HTERT RPE-1 (cell line): ENCODE data around the gene RAPGEF6.

Experiments
- in situ Hi-C: fragments of 300-500 bp; cut with MboI; formaldehyde crosslinking; loops from 4 replicates; pipeline ENCODE4 v1.14.3; 2020; ENCODE audit warnings: low sequenced_read_pairs

RAPGEF6 gene

DNA sequence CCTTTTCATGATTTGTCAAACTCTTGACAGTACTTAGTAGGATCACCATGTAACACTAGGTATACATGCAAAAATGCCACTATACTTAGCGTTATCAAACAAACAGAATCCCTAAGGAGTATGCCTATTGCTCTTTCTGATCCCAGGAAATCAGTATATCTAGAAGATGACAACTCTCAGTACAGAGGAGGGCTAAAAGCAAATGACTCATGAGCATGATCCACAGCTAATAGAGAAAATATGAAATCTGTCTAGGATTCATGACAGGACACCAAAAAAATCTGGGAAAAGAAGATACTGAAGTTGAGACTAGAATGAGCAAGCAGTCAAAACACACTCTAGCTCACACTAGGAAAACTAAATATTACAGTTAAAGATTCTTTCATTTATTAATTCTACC lies 89.2 kb downstream of the RAPGEF6 start:
- in situ Hi-C loops: no loop called here

DNA sequence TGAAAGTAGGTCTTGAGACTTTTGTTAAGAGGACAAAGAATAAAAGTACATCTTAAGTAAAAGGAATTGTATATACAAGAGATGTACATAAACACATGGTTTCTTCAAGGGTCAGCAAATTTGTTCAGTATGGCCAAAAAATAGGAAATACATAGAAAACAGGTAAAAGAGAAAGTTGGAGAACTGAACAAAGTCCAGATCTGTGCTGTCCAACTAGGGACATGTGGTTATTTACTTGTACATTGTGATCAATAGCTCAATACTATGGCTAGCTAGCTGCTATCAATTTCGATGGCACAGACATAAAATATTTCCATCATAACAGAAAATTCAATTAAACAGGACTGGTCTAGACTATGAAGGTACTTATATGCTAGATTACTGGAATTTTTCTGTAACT lies 92.3 kb downstream of the RAPGEF6 start:
- in situ Hi-C loops: no loop called here

DNA sequence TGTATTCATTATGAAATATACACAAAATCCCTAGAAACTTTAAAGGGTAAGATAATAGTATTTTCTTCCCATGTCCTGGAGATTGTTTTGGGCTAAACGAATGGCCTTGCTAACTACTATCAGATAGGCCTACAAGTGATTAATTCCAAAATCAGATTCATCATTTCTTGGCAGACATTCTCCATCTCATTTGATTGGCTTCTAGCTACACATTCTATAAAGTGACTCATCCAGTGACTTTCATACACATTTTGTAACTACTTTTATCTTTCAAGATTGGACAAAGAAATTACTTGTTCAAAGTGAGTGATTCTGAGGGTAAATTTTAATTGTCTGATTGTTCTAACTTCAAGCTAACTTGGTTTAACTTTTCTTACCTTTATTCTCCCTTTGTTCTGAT lies 93.3 kb downstream of the RAPGEF6 start:
- in situ Hi-C loops: no loop called here

DNA sequence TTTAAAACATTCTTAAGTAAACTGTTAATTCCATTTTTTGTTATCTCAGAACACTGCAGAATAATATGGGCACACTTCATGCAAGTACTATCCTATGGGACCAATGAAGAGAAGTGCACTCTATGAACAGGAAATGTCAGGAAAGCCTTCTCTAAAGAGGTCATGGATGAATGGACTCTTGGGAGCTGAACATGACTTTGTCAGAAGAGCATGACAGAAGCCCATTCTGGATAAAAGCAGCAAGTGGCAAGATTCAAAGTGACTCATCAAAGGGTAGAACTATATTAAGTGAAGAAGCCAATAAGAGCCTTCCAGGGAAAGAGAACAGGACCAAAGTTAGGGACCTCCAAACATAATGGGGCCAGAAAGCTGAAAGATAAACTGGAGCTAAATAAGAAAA lies 94.0 kb downstream of the RAPGEF6 start:
- in situ Hi-C loops: no loop called here

DNA sequence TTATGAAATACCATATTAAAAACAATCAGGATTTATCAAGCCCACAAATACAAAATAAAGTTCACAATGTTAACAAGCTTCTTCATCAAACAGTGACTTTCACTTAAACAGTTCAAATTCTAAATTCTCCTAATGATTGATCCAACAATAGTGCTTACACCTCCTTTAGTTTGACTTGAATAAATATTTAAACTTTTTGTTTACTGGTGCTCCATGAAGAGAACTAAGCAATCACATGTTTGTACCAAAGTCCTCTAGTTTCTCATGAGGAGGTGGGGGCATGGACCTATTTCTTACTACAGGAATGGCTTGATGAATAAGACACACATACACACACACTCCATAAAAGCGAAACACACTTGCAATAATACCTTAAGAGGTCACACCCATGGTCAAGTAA lies 95.8 kb downstream of the RAPGEF6 start:
- in situ Hi-C loops: no loop called here

DNA sequence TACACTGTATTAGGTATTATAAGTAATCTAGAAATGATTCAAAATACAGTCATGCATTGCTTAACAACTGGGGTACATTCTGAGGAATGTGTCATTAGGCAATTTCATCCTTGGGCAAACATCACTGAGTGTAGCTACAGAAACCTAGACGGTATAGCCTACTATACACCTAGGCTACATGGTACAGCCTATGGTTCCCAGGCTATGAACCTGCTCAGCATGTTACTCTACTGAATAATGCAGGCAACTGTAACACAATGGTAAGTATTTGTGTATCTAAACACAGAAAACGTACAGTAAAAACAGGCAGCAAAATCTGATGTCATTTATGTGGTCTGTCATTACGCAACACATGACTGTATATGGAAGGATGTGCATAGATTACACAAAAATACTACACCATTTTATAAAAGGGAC lies 96.8 kb downstream of the RAPGEF6 start:
- in situ Hi-C loops: no loop called here

DNA sequence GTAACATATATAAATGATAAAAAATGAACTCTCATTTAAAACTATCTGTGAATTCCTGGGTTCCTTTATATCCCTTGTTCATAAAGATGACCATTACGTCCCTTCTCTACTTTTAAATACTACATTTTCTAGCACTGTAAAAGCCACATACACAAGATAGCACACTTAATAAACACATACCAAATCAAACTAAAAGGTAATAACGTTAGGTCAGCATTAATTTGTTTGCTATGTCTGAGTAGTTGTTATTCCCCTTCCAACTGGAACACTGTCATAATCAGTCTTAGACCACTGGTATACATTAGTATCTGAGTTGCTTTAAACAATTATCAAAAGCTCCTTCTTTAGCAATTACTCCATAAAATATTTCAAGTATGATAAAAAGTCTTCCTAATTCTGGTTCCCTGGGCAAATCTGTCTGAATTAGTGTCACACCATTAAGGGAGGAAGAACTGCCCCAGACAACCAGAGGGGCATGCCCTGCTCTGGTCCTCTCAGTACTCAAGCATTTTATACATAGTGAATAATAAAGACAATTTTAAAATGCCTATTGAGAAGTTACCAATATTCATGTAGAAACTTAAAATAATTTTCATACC lies 98.1 kb downstream of the RAPGEF6 start:
- in situ Hi-C loops: no loop called here

DNA sequence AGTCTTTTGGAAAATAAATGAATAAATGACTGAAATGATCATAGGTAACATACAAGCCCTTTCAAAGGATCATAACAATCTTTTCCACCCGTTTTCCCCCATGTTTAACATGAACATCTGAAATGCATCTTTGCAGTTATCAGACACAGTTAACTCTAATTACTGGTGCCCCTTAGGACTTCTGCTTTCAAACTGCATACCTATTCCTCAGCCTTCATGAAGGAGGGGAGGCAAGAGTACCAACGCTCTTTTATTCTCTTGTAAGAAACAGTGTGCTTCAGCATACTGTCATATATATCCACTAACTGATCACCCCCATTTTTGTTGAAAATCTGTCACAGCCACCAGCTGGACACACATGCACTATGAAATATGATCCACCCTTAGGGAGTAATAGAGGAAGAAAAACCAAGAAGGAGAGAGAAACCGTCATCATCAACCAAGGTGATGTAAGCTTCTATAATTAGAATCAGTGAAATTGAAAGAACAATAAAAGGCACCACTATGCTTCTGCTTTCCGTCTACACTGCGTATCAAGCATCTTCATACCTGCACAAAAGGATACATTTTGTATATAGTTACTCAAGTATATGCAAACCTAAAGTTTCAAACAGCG lies 98.7 kb downstream of the RAPGEF6 start:
- in situ Hi-C loops: no loop called here

DNA sequence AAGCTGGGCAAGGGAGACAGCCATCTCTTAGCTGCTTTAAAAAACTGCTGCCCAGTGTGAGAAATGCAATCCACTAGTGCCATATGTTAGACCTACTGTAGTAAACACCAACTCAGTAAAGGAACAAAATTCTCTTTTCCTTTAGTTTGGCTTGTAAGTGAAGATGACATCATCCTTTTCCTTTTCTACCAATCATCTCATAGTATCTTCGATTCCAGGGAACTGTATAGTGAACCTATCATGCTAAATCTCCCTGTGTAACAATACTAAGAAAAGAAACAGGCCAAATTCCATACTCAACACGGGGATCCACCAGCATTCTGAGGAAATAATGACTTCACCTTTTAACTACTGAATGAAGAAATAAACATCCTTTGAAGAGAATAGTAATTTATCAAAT lies 100.1 kb downstream of the RAPGEF6 start:
- in situ Hi-C loops: no loop called here

DNA sequence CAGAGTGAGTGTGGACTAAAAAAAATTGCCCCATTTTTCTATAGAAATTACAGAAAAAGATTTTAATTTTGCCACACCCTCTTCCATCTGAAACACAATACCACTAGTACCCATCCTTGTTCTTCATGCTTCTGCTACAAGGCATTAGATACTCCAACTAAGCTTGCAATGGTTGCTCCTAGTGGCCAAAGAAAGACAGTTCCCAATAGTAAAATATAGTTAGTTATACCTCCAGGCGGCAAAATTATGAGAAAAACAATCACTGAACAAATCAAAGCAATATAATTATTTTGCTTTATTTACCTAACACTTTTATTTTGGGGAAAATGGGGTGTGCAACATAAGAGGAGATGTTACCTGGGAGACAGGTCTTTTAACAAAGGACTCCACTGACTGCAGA lies 101.2 kb downstream of the RAPGEF6 start:
- in situ Hi-C loops: no loop called here

DNA sequence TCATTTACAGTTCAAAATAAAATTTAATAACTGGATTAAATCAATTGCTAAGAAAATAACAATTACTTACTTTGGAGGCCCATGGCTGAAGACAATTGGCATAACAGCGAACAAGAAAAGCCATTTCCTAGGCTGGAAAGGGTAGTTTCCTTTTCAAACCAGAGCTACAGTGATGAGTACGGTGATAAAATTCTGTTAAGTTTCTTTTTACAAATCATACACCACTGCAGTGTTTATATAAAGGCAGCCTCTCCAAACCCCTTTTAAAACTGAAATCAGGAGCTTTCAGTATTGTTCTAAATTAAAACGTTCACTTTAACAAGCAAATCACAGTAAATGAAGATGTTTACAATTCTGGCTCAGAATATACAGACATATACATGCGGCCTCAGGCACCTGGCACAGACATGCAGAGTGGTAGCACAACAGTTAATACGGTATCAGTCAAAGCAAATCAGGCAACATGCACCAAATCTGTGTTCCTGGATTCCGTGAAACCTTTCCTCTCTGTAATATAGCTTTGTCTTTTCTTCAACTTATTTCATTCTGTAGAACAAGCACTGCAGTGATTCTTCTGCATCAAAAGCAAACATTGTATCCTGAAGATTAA lies 102.9 kb downstream of the RAPGEF6 start:
- in situ Hi-C loops: no loop called here

DNA sequence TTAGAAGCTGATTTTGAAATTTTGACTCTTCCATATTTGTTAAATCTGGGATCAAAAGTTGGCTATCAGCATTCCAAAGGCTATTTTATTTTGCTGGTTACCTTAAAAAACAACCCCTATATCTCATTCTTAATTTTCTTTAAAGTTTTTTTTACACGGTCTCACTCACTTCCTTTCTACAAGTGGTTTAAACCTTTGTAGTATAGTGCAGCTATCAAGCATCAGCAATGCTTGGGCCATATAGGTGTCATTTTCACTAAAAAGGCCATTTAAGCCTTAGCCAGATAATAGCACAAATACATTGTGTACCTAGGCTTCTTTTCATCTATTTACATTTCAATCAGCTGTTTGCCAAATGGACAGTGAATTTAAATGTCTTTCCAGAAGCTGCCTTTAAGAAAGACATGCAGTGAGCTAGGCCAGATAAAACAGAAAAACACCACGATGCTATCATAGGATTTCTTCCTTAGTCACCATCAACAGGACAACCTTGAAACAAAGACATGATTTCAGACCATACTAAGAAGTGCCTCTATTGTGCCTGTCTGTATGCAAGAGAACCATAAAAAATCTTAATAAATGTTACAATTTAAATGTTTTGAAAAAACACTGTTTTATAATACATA lies 104.2 kb downstream of the RAPGEF6 start:
- in situ Hi-C loops: no loop called here

DNA sequence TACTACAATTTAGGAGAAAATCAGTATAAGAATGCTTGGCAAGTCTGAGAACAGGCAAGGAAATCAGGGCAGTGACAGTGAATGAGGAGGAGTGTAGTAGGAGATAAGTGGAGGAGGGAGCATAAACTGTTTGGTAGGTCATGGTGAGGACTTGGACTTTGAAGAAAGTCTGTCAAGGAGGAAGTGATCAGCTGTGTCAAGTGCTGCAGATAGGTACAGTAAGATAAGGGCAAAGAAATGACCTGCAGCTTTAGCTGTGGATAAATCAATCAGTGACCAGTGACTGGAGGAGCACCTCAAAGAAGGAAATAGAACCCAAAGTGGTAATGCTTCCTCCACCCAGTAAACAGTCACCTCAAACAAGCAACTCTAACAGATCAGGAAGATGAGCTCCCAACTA lies 106.3 kb downstream of the RAPGEF6 start:
- in situ Hi-C loops: no loop called here

DNA sequence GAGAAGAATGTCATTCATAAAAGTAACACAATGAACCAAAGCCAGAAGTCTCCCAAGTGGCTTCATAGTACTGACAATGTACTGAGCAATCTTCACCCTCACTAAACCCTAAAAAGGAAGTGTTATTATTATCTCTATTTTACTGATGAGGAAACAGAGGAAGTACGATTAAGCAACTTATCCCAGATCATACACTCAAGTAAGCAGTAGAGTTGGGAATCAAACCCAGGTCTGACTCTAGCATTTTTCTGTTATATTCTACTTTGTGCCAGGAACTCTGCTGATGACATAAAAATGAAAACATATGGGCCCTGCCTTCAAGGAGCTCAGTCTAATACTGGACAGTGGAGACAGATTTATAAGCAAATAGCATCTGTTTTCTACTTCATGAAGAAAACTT lies 109.2 kb downstream of the RAPGEF6 start:
- in situ Hi-C loops: no loop called here

DNA sequence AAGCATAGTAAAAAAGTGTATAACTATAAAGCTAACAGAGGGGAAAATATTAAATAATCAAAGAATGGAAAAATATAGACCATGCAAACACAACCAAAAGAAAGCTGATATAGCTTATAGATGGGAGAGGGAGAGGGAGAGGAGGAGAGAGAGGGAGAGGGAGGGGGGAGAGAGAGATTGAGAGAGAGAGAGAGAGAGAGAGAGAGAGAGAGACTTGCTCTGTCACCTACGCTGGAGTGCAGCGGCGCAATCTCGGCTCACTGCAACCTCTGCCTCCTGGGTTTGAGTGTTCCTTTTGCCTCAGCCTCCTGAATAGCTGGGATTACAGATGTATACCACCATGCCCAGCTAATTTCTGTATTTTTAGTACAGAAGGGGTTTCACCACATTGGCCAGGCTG lies 110.6 kb downstream of the RAPGEF6 start:
- in situ Hi-C loops: no loop called here

DNA sequence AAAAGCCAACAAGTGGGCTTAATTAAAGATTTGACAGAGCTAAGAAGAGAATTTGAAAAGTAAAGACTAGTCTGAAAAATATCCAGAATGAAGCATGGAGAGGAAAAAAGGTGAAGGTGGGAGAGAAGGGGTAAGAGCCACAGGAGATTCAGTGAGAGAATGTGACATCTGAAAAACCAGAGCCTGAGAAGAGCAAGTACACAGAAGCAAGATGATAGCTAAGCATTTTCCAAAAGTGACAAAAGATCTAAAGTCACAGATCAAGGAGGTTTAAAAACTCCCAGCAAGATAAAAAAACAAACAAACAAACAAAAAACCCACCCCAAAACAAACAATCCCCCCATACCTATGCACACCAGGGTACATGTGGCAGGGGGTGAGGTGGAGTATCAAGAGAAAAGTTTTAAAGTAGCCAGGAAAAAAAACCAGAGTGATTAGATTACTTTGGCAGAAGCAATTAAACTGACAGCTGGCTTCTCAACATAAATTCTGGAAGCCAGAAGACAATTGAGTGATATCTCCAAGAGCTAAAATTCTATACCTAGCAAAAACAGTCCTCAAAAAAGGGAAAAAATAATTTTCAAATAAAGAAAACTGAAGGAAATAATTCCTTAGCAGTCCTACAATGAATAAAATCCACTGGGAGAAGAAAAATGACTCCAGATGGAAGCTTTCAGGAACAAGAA lies 111.4 kb downstream of the RAPGEF6 start:
- in situ Hi-C loops: no loop called here

DNA sequence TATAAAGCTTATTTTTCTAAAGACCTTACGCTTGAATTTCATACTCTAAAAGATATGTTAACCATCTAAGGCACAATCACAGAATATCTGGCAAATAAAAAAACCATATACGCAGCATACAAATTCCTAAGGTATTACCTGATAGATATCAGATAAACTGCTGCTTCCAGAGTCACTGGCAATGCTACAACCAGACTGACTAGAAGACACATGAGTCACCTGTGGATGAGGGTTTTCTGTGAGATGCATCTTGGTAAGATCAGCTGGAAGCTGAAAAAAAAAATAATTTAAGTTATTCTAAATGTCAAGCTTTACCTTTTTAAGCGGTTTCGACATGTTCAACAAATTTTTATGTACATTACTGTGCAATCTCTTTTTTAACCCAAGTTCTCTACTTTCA lies 113.8 kb downstream of the RAPGEF6 start:
- in situ Hi-C loops: no loop called here

DNA sequence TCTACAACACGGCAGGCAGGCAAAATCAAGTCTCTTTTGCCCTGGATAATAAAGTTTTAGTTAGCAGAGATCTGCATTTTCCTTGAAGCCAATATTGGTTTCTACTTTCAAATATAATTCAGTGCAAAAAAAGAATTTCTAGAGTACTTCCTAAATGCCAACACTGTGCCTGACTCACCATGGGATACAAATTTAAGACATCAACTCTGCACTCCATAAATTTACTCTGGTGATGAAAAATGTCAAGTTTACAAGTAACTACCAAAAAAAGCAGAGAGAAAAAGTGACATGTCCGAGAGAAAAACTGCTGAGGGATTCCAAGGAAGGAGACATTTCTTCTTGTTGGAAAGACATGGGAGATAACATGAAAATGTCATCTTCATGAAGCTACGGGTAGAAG lies 119.7 kb downstream of the RAPGEF6 start:
- in situ Hi-C loops: no loop called here

DNA sequence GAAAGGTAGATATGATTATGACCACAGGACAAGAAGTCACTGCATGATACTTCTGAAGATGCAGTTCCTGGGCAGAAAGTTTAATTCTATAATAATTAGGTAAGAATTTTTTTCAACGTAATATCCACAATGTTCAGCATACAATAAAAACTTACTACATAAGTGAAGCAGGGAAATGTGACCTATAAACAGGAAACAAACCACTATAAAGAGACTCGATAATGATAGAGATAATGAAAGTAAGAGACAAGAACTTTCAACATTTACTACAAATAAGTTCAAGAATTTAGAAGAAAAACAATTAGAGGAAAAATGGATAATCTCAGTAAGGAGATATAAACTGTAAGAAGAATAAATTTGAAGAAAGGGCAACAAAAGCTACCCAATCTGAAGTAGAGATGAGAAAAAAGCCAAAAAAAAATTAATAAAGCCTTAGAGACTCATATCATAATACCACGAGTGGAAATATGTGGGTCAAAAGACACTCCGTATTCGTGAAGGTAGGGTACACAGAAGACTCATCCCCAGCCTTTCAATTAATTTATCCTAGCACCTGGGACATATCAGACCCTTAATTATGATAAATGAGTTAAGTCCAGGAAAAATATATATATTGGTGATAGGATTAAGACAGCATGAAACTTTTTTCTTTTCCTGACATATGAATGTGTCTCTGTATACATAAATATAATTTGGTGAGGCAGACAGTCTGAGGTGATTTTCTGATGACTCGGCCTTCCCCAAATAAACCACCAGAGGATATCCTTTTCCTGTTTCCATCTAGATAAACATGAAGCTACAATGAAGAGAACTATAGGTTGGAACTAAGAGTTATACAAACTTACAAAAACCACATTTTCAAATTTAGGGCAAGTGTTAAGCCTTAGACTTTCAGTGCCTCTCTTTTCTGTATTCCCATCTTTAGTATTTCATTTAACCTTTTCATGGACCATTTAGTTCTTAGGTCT lies 120.4 kb downstream of the RAPGEF6 start:
- in situ Hi-C loops: no loop called here

DNA sequence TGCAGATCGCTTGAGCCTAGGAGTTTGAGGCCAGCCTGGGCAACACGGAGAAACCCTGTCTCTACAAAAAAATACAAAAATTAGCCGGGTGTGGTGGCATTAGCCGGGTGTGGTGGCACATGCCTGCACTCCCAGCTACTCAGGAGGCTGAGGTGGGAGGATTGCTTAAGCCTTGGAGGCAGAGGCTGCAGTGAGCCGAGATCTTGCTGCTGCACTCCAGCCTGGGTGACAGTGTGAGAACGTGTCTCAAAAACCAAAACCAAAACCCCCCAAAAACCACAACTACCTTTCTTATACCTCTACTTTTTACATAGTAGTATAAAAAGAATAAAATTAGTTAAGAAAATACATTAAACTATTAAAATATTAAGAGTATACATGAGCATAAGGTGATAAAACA lies 121.2 kb downstream of the RAPGEF6 start:
- in situ Hi-C loops: no loop called here

DNA sequence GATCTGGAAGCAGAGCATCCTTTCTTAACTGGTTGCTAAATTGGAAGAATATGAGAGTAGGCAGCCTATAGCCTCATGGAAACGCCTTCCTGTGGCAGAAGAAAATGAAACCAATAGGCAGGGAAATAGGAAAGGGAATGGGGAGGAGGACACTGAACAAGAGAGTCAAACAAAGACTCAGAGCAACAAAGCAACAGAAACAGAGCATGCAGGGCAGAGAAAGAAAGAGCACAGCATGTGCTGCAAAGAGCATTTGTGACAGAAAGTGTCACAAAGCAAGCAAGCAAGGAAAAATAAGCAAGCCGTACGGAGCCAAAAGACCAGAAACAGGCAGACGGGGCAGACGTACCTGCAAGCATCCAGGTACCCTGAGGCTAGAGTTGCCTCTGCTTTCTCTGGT lies 123.1 kb downstream of the RAPGEF6 start:
- in situ Hi-C loops: no loop called here
